HG03469 (cell line): Measurements from ENCODE around the gene LRRC63.
"Not testable (repeated sequence)": the region's sequence is repeated elsewhere in the genome, so short reads cannot be mapped to it uniquely, and the experiment has no call there.

Source experiments
- ATAC-seq: cut with Tn5 transposase; IDR thresholded peaks from one replicate; pipeline ENCODE4 v1.9.1; 2021; ENCODE audit warnings: mild to moderate bottlenecking, moderate library complexity, moderate number of reproducible peaks; ENCODE audit not compliant: unreplicated experiment

The LRRC63 gene

DNA sequence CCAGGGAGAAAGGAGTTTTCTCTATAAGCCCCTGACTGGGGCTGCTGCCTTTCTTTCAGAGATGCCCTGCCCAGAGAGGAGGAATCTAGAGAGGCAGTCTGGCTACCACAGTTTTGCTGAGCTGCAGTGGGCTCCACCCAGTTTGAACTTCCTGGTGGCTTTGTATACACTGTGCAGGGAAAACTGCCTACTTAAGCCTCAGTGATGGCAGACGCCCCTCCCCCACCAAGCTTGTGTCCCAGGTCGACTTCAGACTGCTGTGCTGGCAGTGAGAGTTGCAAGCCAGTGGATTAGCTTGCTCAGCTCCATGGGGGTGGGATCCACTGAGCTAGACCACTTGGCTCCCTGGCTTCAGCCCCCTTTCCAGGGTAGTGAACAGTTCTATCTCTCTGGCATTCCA lies 8.5 kb downstream of the LRRC63 start:
- ATAC-seq = not testable (repeated sequence)

DNA sequence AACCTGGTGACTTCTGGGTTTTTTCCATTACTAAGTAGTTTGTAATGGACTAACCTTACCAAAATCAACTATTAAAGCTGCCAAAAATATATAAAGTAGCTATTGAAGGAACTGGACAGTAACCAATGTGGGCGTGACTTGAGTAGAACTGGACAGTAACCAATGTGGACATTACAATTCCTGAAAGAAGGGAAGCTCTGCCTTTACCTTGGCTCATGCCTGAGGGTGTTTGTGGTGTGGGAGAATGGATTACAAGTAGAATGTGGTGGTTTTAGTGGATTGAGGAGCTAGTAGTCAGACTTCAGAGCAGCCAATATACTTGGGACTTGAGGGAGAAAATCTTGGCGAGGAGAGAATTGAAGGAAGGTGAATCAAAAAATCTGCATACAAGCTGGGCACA lies 17.5 kb downstream of the LRRC63 start:
- no peak for ATAC-seq

DNA sequence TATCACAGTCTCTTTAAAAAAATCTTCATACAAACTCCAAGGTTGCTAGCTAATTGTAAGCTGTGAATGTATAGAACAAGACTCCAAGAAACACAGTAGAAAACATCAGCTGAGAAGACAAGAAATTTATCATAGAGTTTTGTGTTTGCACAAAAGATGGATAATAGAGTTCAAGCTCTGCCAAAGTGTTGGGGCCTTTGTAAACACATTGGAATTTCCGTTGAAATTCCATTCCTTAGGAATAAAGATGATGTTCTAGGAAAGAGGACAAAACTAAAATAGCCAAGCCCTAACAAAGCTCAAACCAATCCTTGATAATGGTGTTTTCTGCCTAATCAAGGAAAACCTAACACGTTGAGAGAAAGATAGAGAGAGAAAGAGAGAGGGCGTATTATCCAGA lies 20.6 kb downstream of the LRRC63 start:
- no peak for ATAC-seq

DNA sequence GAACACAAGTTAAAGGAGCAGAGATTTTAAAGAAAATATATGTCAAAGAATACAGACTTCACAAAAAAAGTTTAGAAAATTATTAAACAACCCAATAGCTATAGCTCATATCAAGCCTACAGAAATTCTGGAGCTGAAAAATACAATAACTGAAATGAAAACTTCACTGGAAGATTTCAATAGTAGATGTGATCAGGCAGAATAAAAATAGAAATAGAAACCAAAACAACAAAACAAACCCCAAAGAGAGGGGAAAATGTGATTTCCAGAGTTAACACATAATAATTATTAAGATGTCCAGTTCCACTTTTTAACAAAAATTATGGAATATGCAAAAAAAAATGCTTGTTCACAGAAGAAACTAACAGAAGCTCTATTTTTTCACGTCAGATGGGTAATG lies 23.6 kb downstream of the LRRC63 start:
- no peak for ATAC-seq

DNA sequence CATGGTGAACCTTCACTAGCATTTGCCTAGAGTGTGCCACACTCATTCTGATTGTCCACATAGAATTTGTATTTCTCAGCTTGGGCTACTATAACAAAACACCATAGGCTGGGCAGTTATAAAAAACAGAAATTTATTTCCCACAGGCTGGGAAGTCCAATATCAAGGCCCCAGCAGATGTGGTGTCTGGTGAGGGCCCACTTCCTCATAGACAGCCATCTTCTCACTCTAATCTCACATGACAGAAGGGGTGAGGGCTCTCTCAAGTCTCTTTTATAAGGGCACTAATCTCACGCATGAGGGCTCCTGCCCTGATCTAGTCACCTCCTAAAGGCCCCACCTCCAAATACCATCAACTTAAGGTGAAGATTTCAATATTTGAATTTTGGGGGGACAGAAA lies 53.6 kb downstream of the LRRC63 start:
- no peak for ATAC-seq

DNA sequence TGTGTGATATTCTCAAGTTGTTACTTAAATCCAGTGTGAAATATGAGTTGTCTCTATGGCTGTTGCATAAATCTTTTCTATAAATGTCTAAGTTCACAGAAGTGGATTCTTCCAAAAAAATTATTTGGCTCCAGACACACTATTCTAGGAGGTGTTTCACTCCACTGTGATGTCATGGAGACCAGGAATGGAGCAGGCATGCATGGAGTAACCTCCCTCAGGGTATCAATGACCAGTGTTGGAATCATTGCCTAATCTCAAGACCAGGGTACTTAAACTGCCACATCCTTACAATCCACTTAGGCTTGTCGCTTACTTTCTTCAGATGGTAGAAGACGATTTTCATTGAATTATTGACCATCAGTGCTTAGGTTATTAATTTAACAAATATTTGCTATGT lies 55.4 kb downstream of the LRRC63 start:
- no peak for ATAC-seq

DNA sequence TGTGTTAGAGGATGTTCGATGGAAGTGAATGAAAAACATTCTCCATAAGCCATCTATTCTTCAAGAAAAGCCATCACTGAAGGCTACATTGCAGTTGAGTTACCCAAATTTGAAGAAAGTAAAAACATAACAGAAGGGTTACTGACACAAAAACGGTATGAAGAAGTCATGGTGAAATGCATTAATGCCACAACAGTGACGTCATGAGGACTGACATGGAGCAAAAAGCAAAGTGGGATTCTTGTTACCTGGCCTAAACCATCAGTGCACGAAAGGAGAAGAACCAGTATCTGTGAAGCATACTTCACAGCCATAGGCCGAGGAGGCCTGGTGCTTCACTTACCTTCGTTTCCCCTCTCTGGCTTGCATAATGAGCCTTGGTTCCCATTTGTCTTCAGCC lies 58.7 kb downstream of the LRRC63 start:
- ATAC-seq = no peak

DNA sequence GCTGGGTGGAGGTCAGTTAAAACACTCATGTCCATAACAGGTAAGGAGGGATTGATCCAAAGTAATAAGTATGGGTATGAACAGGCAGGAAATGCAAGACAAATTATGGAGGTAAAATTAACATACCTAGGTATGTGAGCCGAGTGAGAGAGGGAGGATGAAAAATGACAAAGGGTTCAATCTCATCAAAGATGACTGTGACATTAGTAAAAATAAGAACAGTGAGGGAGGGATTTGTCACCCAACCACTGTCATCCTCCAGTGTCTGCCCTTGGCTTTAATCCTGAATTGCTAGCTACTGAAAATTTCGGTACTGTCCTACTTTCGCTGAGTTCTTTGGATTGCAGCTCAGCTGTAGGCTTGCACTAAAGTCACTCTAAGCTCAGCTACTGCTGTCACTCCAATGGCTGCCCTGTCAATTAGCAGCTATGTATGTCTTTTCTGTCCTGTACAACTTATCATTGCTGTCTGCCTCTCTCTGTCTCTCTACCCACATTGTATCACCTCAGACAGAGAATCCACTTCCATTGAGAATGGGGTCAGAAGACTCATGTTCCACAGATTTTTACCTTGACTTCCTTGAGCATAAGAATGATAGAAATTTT lies 62.5 kb downstream of the LRRC63 start:
- no peak for ATAC-seq

DNA sequence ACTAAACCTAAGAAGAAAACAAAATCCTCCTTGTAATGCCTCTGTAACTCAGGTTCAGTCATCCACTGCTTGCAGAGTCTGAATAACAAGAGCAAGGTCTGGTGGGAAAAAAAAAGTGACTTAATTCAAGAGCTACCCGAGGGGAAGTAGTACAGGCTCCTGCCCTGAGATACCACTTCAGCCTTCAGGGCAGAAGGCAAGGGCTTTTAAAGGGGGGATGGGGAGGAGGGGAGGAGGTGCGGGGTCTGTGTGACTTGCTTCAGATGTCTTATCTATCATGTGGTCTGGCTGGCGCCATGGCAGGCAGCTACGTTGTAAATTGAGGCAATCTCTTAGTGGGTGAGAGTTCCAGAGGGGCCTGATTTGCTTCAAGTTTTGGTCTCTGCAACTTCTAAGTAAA lies 66.7 kb downstream of the LRRC63 start:
- no peak for ATAC-seq

DNA sequence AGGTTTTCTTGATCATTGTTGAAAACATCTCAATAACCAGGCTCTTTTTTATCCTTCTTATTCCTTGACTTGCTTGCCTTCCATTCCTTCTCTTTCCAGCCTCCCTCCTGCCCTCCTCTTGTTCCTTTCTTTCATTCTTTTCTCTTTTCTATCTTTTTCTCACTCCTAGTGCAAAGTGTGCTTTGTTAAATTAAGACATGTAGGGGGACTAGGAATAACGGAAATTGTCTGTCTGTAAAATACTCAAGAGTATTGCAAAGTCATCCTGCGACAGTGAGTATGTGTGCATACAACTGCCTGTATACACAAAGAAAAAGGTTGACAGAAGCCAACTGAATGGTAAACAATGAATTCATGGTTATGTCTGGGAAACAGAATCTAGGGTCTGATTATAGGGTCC lies 70.1 kb downstream of the LRRC63 start:
- no peak for ATAC-seq

DNA sequence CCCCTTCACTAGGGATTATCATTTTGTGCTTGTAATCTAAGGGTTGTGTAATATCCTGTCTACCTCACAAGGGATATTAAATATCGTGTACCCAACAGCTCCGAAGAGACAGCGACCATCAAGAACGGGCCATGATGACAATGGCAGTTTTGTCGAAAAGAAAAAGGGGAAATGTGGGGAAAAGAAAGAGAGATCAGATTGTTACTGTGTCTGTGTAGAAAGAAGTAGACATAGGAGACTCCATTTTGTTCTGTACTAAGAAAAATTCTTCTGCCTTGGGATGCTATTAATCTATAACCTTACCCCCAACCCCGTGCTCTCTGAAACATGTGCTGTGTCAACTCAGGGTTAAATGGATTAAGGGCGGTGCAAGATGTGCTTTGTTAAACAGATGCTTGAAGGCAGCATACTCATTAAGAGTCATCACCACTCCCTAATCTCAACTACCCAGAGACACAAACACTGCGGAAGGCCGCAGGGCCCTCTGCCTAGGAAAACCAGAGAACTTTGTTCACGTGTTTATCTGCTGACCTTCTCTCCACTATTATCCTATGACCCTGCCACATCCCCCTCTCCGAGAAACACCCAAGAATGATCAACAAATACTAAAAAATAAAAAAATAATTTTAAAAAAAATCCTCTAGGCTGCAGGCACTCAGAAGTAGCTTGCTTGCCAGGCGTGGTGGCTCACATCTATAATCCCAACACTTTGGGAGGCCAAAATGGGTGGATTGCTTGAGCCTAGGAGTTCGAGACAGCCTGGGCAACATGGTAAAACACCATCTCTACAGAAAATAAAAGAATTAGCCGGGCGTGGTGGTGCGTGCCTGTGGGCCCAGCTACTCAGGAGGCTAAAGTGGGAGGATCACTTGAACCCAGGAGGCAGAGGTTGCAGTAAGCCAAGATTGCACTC lies 72.4 kb downstream of the LRRC63 start:
- ATAC-seq = not testable (repeated sequence)

DNA sequence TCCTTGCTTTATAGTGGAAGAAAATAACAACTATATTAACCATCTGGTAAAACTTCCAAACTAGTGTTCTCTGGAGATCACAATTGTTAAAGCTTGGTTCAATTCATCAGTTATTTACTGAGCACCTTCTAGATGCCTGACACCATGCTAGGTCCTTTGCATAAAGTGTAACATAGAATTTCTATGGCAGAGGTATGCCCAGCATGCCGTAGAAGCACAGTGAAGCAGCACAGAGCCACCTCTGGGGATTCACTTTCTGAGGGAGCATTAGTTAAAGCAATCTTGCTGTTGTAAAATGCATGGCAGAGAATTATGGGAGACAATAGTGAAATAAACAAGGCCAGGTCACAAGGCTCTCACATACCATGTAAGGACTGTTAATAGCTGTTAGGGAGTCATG lies 75.2 kb downstream of the LRRC63 start:
- no peak for ATAC-seq

DNA sequence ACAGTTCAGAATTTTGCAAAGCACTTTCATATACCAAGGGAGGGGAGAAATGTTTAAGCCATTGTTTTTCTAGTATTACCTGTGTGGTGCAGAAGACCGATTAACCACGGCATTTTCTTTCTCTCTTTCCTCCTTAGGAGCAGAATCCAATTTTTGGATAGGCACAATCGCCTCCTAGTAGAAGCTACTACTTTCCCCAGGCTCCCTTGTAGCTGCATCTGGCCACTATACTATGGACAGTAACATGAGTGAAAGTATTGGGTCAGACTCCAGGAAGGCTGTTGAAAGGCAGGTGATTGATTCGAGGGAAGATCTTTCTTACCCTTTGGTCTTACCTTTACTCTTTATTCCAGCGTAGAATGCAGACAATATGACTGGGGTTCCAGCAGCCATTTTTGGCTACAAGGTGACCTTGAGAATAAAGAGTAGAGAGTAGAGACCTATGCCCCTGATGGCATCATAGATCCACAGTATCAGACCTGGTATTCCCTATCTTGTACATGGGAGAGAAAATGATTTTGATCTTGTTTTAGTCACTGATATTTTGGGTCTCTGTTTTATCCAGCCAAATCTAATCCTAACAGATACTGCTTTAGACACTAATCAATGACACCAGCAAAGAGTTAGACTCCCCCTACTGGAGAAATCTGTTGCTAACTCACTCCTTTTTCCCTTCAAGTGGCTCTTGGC lies 77.0 kb downstream of the LRRC63 start:
- peak; percentile 57 for ATAC-seq

DNA sequence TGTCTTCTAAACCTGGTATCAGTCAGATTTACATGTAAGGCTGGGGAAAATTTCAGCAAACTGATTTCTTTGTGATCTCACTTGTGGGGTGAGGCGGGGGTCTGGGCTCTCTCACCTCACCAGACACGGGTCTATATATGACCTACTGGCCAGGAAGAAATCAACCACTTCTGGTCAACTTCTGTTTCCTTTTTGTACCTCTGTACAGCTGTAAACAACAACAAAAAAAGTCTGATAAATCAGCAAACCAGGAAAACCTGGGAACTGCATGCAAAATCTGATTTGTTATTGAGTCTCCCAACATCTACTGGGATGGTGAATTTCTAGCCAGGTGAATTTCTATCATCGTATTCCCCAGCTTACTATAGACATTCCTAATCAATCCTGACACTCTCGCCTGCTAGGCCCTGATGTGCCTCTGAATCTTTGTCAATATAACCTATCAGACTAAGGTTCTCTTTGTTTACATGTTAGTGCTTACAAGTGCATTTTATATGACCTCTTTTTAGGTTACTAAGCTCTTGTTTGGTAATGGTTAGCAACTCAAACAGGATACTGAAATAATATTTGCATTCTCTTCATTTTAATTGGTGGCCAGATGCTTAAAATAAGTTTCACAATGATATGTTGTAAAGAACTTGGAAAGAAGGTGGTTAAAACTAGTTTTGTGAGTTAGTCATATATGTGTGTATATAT lies 77.7 kb downstream of the LRRC63 start:
- no peak for ATAC-seq

DNA sequence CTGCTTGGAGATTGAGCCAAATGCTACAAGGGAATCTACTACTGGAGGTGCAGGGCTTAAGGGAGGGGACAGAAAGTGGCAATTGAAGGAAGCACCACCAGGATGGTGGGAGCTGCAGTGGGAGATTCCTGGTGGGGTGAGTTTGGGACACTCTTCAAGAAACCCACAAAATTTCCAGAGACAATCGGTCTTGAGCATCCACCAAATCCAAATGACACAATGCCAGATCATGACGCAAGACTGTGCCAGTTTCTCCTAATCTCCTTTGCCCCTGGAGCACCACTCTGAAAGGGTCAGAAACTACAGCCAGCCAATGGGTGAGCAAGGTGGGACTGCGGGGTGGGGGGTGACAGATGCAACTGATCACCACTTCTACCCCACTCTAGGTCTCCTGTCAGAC lies 78.7 kb downstream of the LRRC63 start:
- ATAC-seq = no peak

DNA sequence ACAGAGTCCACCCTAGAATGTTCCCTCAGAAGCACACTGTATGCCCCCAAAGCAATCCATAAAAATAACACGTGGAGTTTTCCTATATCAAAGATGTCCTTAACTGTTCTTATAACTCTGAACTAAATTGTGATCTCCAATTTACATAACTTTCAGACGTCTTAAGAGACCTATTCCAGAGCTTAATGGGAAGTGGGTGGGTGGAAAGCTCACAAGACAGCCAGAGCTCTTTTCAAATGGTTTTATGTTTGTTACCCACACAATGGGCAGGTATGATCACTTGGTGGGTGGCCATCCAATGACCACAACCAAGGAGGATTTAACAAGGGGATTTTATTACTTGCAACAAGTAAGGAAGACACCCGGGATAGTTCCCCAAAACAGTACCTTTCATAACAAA lies 81.7 kb downstream of the LRRC63 start:
- no peak for ATAC-seq

DNA sequence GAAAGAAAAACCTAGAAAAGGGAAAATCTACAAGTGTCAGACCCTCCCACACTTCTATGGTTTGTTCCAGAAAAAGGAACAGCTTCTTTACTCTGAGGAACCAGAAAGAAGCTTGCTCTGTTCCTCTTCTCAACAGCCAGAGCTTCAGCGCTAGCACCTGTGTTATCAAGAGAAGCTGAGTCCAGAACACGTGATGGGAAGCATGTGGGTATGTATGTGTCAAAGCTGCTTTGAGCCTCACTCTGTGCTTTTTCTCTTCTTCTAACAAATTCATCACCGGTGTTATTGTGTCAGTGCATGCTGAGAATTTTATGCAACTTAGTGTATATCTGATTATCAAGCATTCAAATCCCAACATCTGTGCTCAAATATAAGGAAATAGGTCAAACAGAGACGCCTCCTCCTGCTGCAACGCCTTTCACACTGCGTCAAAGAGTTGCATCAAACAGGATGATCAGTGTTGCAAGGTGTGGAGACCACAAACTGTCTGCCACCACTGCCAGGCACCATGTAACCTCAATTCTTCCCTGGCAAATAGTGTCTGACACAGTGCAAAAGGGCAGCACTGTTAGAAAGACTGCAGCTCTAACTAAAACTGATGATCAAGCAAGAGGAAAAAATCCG lies 83.9 kb downstream of the LRRC63 start:
- no peak for ATAC-seq

DNA sequence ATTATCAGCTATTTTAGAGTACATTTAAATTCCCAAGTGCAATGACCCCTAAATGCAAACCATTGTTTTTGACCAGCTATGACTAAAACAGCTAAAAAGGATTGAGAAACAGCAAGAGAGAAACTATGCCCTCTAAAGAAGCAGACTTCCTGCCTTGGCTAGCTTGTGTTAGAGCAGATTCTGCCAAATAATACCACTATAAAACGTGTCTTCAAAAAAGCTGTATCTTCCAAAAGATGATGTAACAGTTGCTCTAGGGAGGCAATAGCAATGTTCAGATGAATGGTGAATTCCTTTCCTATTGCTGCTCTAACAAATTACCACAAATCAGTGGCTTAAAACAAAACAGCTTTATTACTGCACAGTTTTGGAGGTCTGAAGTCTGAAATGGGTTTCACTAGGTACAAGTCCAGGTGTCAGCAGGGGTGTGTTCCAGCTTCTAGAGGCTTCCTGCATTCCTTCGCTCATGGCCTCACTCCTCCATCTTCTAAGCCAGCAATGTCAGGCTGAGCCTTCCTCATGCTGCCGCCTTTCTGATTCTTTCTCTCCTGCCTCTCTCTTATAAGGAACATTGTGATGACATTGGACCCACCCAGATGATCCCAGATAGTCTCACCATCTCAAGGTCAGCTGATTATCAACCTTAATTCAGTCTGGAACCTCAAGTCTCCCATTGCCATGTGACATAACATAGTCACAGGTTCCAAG lies 84.5 kb downstream of the LRRC63 start:
- ATAC-seq = no peak

DNA sequence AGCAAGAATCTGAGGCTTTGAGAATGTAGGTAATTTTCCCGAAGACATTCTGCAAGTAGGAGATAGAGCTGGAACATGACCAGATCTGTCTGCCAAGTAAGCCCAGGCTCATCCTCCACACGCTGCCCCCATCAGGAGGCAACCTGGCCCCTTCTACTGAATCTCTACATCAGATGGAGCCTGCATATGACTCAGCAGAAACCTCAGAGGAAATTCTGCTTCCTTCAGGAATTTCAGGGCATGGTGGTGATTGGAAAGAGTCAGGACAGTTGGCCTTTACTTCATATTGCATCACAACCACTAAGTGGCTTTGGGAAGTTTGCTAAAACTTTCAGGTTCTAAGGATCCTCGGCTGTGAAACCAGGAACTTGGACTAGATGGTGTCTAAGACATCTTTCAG lies 85.2 kb downstream of the LRRC63 start:
- ATAC-seq = no peak

DNA sequence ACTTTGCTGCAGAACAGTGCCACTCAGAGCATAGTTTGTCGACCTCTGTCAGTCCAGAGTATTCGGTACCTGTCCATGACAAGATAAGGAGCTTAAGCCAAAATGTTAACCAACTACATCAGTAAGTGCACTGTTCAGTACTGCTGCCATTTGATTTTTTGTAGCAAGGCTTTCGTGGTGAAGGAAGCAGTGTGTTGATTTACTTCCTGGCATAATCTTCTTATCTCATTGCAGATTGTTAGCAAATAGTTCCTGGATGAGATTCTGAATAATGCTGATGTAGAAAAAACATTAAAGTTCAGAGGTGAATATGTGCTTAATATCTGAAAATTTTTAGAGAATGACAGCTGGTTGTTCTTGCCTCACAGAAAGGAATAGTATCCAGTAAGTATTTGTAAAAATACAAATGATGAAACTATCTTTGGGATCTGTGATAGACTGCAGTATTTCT lies 85.7 kb downstream of the LRRC63 start:
- no peak for ATAC-seq
